Endothelial cell of umbilical vein (primary cell): ENCODE data around the gene CRTC1. TPM values are rescaled to one million over a fixed set of nuclear protein-coding genes. Genes with fewer than 3 reads are reported as not detected.

Source experiments
- BruUV-seq: library from RNA; stranded (reverse); fragments of 400-500 nt; replicated peaks from 2 replicates; lab custom pipeline; 2021; lab: Mats Ljungman, UMichigan
- CTCF ChIA-PET: fragments of 300-600, 350-600 bp; sonication (Branson Sonifier 250); formaldehyde crosslinking; loops from one replicate; lab custom pipeline; 2021; ENCODE audit warnings: antibody characterized with exemption, inconsistent platforms; lab: Charles Lee
- POLR2A ChIA-PET: fragments of 300-600, 350-600 bp; sonication (Branson Sonifier 250); formaldehyde crosslinking; loops from one replicate; lab custom pipeline; 2021; ENCODE audit warnings: antibody characterized with exemption, inconsistent platforms; lab: Charles Lee
- DNase-seq: peaks from one replicate; pipeline ENCODE4 v3.0.0-alpha.2; 2011; ENCODE audit warnings: low read depth, low spot score
- FAIRE-seq: peaks from 2 replicates; lab custom pipeline; 2011; peaks lifted over from hg19 to GRCh38; lab: Jason Lieb, UNC
- H2AFZ ChIP-seq: 2 replicates; pipeline ENCODE4 v1.6.0; 2012; ENCODE audit warnings: low read depth, low read length, control low read depth, inconsistent platforms
- H3K27ac ChIP-seq: 2 replicates; pipeline ENCODE4 v1.5.1; 2011; ENCODE audit warnings: low read depth, mild to moderate bottlenecking, control low read depth, low read length, moderate library complexity; ENCODE audit not compliant: insufficient read depth
- H3K27me3 ChIP-seq, 2 experiments: 2 replicates each; pipeline versions ENCODE4 v1.6.0 to v1.6.1; 2011; ENCODE audit warnings: low read length in 2 of 2, mixed read lengths in 1 of 2; ENCODE audit not compliant: control insufficient read depth in 2 of 2, insufficient read depth in 2 of 2
- H3K36me3 ChIP-seq, 2 experiments: 2 replicates in 1 of 2; 3 replicates in 1 of 2; pipeline ENCODE4 v1.5.1; 2011; ENCODE audit warnings: low read length in 2 of 2, mild to moderate bottlenecking in 1 of 2, moderate library complexity in 1 of 2; ENCODE audit not compliant: control insufficient read depth in 2 of 2, insufficient read depth in 2 of 2; ENCODE audit errors: extremely low read depth in 1 of 2
- H3K4me1 ChIP-seq: 3 replicates; pipeline ENCODE4 v1.5.1; 2011; ENCODE audit warnings: mild to moderate bottlenecking, low read length; ENCODE audit not compliant: control insufficient read depth, insufficient read depth; ENCODE audit errors: extremely low read depth
- H3K4me2 ChIP-seq: 2 replicates; pipeline ENCODE4 v1.6.1; 2011; ENCODE audit warnings: low read length, control low read depth, mixed read lengths; ENCODE audit not compliant: insufficient read depth
- H3K4me3 ChIP-seq, 3 experiments: fragments of 200-600 bp in 1 of 3; sonication (generic), shearing (Covaris generic) in 1 of 3; replicated peaks in 1 of 3; 2 replicates each; pipeline ENCODE4 v1.5.1; 2011 to 2016; ENCODE audit warnings: control low read depth in 3 of 3, low read length in 3 of 3, mild to moderate bottlenecking in 2 of 3, inconsistent platforms in 1 of 3, low read depth in 1 of 3, moderate library complexity in 1 of 3; ENCODE audit not compliant: insufficient read depth in 1 of 3
- H3K79me2 ChIP-seq: 2 replicates; pipeline ENCODE4 v1.6.0; 2012; ENCODE audit warnings: low read length, inconsistent platforms; ENCODE audit not compliant: control insufficient read depth, insufficient read depth
- H3K9ac ChIP-seq: replicated peaks from 2 replicates; pipeline ENCODE3; 2011; ENCODE audit warnings: low read length, control low read depth; ENCODE audit not compliant: insufficient read depth; ENCODE audit errors: extremely low read depth
- H3K9me1 ChIP-seq: replicated peaks from 3 replicates; pipeline ENCODE4 v1.6.0; 2011; ENCODE audit warnings: mild to moderate bottlenecking, low read length; ENCODE audit not compliant: control insufficient read depth, insufficient read depth; ENCODE audit errors: extremely low read depth
- H3K9me3 ChIP-seq: replicated peaks from 2 replicates; pipeline ENCODE4 v1.5.1; 2012; ENCODE audit warnings: low read length, inconsistent platforms; ENCODE audit not compliant: control insufficient read depth, insufficient read depth
- H4K20me1 ChIP-seq: replicated peaks from 2 replicates; pipeline ENCODE3; 2011; ENCODE audit warnings: mild to moderate bottlenecking, low read length; ENCODE audit not compliant: control insufficient read depth, insufficient read depth; ENCODE audit errors: extremely low read depth
- EZH2 ChIP-seq: IDR thresholded peaks from 2 replicates; pipeline ENCODE4 v1.6.1; 2012; ENCODE audit warnings: borderline replicate concordance, low read depth, mild to moderate bottlenecking, moderate library complexity, low read length, inconsistent platforms; ENCODE audit not compliant: severe bottlenecking
- FOS ChIP-seq: IDR thresholded peaks from 2 replicates; pipeline ENCODE4 v1.6.1; 2011; ENCODE audit warnings: mild to moderate bottlenecking, low read length, moderate library complexity, borderline replicate concordance; ENCODE audit not compliant: insufficient read depth
- GATA2 ChIP-seq: IDR thresholded peaks from 2 replicates; pipeline ENCODE4 v1.7.0; 2011; ENCODE audit warnings: low read depth, mild to moderate bottlenecking, moderate library complexity, mixed read lengths, low read length; ENCODE audit not compliant: insufficient read length, insufficient read depth
- JUN ChIP-seq: IDR thresholded peaks from 2 replicates; pipeline ENCODE4 v1.6.1; 2011; ENCODE audit warnings: borderline replicate concordance, low read depth; ENCODE audit not compliant: insufficient read length, insufficient read depth
- MYC ChIP-seq: IDR thresholded peaks from one replicate; pipeline ENCODE4 v1.6.1; 2011; ENCODE audit warnings: mild to moderate bottlenecking, low read depth, low read length
- POLR2A ChIP-seq: IDR thresholded peaks from 2 replicates; pipeline ENCODE4 v1.6.1; 2012; ENCODE audit warnings: low read depth, mild to moderate bottlenecking, control low read depth, low read length
- POLR2AphosphoS5 ChIP-seq: IDR thresholded peaks from 2 replicates; pipeline ENCODE4 v1.6.1; 2012; ENCODE audit warnings: low read depth, mild to moderate bottlenecking, control low read depth, low read length, moderate library complexity; ENCODE audit not compliant: insufficient read depth
- dilution Hi-C: fragments of 300-500 bp; cut with MboI; formaldehyde crosslinking; loops from one replicate; pipeline ENCODE4 v1.15.0; 2019; ENCODE audit warnings: low sequenced_read_pairs; ENCODE audit not compliant: extremely low pct_ligation_motif_present
- intact Hi-C: fragments of 100-400 bp; cut with micrococcal nuclease; formaldehyde crosslinking; loops from one replicate; pipeline ENCODE4 v1.10.0; 2022
- polyA plus RNA-seq, 4 experiments: library from polyadenylated mRNA; depleted of rRNA in 3 of 4; stranded (reverse) in 3 of 4; unstranded in 1 of 4; fragments of >200 nt; gene quantifications; 2 replicates each; pipeline versions ENCODE4 v1.2.1 to v1.2.3, GENCODE V29; 2011 to 2012; ENCODE audit warnings: missing spikeins in 1 of 4
- total RNA-seq: library from RNA; stranded (reverse); gene quantifications from 2 replicates; pipeline ENCODE4 v1.2.3, GENCODE V29; 2021
- TF ChIP-seq, protein P1 (sequence below), 2 donors: IDR thresholded peaks; 1 replicate in 1 of 2; 2 replicates in 1 of 2; pipeline ENCODE4 v1.5.1; 2011; ENCODE audit warnings: low read length in 2 of 2, mild to moderate bottlenecking in 2 of 2, moderate library complexity in 2 of 2, control low read depth in 1 of 2, inconsistent platforms in 1 of 2, low read depth in 1 of 2; ENCODE audit not compliant: insufficient read depth in 1 of 2; ENCODE audit errors: extremely low read depth in 1 of 2
- TF ChIP-seq, protein P2 (sequence below): IDR thresholded peaks from 2 replicates; pipeline ENCODE4 v1.6.1; 2011; ENCODE audit not compliant: insufficient read depth, insufficient read length

CRTC1 gene
- total and polyA plus RNA-seq, 2 donors (not counting 3 experiments of a cell fraction or from before 2014, with no cell fraction given) = 4.2 to 11.4 TPM

DNA sequence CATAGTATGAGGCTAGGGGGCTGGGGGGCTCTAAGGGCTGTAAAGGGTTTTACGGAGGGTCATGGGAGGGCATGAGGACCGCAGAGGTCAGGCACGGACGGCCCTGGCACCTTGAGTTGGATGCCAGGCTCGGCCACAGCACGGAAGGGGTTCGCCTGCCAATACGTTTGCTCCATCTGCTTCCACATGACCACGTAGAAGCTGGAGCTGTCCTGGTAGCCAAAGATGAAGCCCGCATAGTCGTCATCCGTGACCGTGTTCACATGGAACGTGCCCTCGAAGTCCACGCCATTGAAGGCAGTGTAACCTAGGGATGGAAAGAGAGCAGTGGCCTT is 101.3 kb downstream of the CRTC1 start:
- Histone ChIP-seq H3K36me3 (no peaks in the 10 kb centered on the region), H3K9me1 (no peaks in the 10 kb centered on the region), H3K27me3 (peaks cover 30% of the 10 kb centered on the region in 2 experiments), H3K9me3 (no peaks in the 10 kb centered on the region), H3K4me3 (no peak overlapping the region), H3K27ac (no peak overlapping the region), H3K4me1 (no peaks in the 10 kb centered on the region), H3K79me2 (no peaks in the 10 kb centered on the region), H3K9ac (no peak overlapping the region), H2AFZ (no peak overlapping the region), H3K4me2 (no peak overlapping the region), H4K20me1 (no peaks in the 10 kb centered on the region)
- CTCF ChIA-PET = no interaction called here
- no TSS peak for BruUV-seq
- POLR2A ChIA-PET = interaction anchor here (0.5 kb wide), 1 partner anchor 133 kb away, joined by 12 read pairs; no protein-coding TSS in a partner anchor
- DNase-seq = no peak
- no peak for FAIRE-seq
- intact Hi-C loops = loop anchor here (5.0 kb wide), 1 partner anchor 63 kb away; no protein-coding TSS in a partner anchor
- dilution Hi-C loops = no loop called here
- TF ChIP-seq, protein P1, sequence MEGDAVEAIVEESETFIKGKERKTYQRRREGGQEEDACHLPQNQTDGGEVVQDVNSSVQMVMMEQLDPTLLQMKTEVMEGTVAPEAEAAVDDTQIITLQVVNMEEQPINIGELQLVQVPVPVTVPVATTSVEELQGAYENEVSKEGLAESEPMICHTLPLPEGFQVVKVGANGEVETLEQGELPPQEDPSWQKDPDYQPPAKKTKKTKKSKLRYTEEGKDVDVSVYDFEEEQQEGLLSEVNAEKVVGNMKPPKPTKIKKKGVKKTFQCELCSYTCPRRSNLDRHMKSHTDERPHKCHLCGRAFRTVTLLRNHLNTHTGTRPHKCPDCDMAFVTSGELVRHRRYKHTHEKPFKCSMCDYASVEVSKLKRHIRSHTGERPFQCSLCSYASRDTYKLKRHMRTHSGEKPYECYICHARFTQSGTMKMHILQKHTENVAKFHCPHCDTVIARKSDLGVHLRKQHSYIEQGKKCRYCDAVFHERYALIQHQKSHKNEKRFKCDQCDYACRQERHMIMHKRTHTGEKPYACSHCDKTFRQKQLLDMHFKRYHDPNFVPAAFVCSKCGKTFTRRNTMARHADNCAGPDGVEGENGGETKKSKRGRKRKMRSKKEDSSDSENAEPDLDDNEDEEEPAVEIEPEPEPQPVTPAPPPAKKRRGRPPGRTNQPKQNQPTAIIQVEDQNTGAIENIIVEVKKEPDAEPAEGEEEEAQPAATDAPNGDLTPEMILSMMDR (IDR thresholded peaks at IDR 0.05; ENCODE audit: extremely low read depth in 1 of 2, insufficient read depth in 1 of 2, low read depth in 1 of 2, low read length in 2 of 2) = no peak
- TF ChIP-seq FOS (no peak), GATA2 (no peak), MYC (no peak), EZH2 (no peak), POLR2A (no peak), POLR2AphosphoS5 (no peak), JUN (no peak)
- TF ChIP-seq, protein P2, sequence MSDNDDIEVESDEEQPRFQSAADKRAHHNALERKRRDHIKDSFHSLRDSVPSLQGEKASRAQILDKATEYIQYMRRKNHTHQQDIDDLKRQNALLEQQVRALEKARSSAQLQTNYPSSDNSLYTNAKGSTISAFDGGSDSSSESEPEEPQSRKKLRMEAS = no peak
